ENCODE data around the gene TGIF1.

DNA sequence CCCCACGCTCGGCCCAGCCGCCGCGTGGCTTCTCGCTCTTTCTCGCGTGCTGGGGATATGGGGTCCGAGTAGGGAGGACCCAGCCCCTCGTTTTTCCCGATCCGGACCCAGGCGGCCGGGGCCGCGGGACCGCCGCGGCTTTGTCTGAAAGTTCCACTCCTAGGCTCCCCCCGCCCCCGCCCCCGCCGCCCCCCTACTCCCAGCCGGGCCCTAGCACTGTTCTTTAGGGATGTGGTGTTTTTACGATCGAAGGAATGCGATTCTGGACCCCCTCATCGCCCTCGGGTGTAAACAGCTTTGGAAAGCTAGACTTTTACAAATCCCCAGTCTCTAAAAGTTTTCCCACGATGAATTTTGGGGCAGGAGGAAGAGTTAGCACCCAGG, 819 bp downstream of the TGIF1 start:
- no peak for TF ChIP-seq EZH2phosphoT487 (IDR thresholded peaks at IDR 0.05; ENCODE audit: borderline replicate concordance, low read length)
- TF ChIP-seq CTCF (IDR thresholded peaks at IDR 0.05; ENCODE audit: low read depth, low read length, poor library complexity, severe bottlenecking) = no peak
